HG02588 (cell line): ENCODE data around the gene SDK1.

ENCODE experiments used
- ATAC-seq: cut with Tn5 transposase; IDR thresholded peaks from one replicate; pipeline ENCODE4 v1.9.1; 2021; ENCODE audit warnings: mild to moderate bottlenecking, moderate library complexity; ENCODE audit not compliant: unreplicated experiment

SDK1 gene

GRCh38 chr7:3399858-3400257 lies 98.8 kb downstream of the SDK1 start:
- no peak for ATAC-seq

GRCh38 chr7:3404501-3404900 lies 103.4 kb downstream of the SDK1 start:
- ATAC-seq: no peak

GRCh38 chr7:3408814-3409595 lies 108.0 kb downstream of the SDK1 start:
- no peak for ATAC-seq

GRCh38 chr7:3412871-3413270 lies 111.8 kb downstream of the SDK1 start:
- no peak for ATAC-seq

- no peak for ATAC-seq
Observed at GRCh38 chr7:3415861-3416312, 114.8 kb downstream of the SDK1 start.

GRCh38 chr7:3416453-3416852 lies 115.4 kb downstream of the SDK1 start:
- ATAC-seq: no peak

- ATAC-seq: no peak
Observed at GRCh38 chr7:3425087-3425486, 124.0 kb downstream of the SDK1 start.

GRCh38 chr7:3426064-3426463 lies 125.0 kb downstream of the SDK1 start:
- ATAC-seq: no peak

GRCh38 chr7:3427957-3428356 lies 126.9 kb downstream of the SDK1 start:
- no peak for ATAC-seq

GRCh38 chr7:3429981-3430380 lies 128.9 kb downstream of the SDK1 start:
- ATAC-seq: no peak

GRCh38 chr7:3430588-3430987 lies 129.5 kb downstream of the SDK1 start:
- ATAC-seq: no peak

- ATAC-seq: no peak
Observed at GRCh38 chr7:3431306-3431705, 130.3 kb downstream of the SDK1 start.

- ATAC-seq: no peak
Observed at GRCh38 chr7:3432911-3433310, 131.9 kb downstream of the SDK1 start.

- ATAC-seq: no peak
Observed at GRCh38 chr7:3434611-3435010, 133.6 kb downstream of the SDK1 start.

GRCh38 chr7:3436112-3436511 lies 135.1 kb downstream of the SDK1 start:
- ATAC-seq: no peak

- ATAC-seq: no peak
Observed at GRCh38 chr7:3436746-3437145, 135.7 kb downstream of the SDK1 start.

- no peak for ATAC-seq
Observed at GRCh38 chr7:3437467-3437866, 136.4 kb downstream of the SDK1 start.

GRCh38 chr7:3438352-3438751 lies 137.3 kb downstream of the SDK1 start:
- ATAC-seq: no peak

- ATAC-seq: no peak
Observed at GRCh38 chr7:3439333-3440030, 138.4 kb downstream of the SDK1 start.

GRCh38 chr7:3440509-3440908 lies 139.5 kb downstream of the SDK1 start:
- no peak for ATAC-seq

- no peak for ATAC-seq
Observed at GRCh38 chr7:3443716-3444115, 142.7 kb downstream of the SDK1 start.

- ATAC-seq: no peak
Observed at GRCh38 chr7:3446786-3447185, 145.7 kb downstream of the SDK1 start.
